Measurements from ENCODE around the gene TRAM2.

DNA sequence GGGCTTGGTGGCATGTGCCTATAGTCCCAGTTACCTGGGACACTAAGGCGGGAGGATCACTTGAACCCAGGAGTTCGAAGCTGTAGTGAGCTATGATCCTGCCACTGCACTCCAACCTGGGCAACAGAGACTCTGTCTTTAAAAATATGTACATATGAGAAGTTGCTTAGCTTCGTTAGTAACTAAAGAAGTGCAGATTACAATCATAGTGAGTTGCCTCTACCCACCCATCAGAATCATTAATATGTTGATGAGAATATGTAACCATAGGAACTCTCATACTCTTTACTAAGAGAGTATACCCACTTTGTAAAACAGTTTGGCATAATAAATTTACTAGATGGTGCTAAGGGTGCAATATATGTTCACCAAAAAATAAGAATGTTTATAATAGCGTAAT, 102.7 kb downstream of the TRAM2 start:
- TF ChIP-seq POLR2A (IDR thresholded peaks at IDR 0.05) (no peak), POLR2AphosphoS5 (IDR thresholded peaks at IDR 0.05) (no peak)
- TF ChIP-seq, protein P1, sequence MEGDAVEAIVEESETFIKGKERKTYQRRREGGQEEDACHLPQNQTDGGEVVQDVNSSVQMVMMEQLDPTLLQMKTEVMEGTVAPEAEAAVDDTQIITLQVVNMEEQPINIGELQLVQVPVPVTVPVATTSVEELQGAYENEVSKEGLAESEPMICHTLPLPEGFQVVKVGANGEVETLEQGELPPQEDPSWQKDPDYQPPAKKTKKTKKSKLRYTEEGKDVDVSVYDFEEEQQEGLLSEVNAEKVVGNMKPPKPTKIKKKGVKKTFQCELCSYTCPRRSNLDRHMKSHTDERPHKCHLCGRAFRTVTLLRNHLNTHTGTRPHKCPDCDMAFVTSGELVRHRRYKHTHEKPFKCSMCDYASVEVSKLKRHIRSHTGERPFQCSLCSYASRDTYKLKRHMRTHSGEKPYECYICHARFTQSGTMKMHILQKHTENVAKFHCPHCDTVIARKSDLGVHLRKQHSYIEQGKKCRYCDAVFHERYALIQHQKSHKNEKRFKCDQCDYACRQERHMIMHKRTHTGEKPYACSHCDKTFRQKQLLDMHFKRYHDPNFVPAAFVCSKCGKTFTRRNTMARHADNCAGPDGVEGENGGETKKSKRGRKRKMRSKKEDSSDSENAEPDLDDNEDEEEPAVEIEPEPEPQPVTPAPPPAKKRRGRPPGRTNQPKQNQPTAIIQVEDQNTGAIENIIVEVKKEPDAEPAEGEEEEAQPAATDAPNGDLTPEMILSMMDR (IDR thresholded peaks at IDR 0.05) = no peak

Measured in suprapubic skin (tissue), 4 donors.